A549 (cell line): ENCODE results near the gene MYRIP.

Experiments
- CEBPB ChIP-seq, 2 experiments: fragments of >200 bp in 1 of 2; sonication (Bioruptor Twin) in 1 of 2; formaldehyde crosslinking in 1 of 2; IDR thresholded peaks; 2 replicates each; pipeline ENCODE4 v1.6.1; 2012 to 2016
- JUN ChIP-seq, 2 experiments: fragments of >200 bp; sonication (Bioruptor Twin); formaldehyde crosslinking; IDR thresholded peaks; 2 replicates in 1 of 2; 3 replicates in 1 of 2; pipeline ENCODE4 v1.6.1; 2016 to 2017
- POLR2A ChIP-seq: IDR thresholded peaks from 2 replicates; pipeline ENCODE4 v1.6.1; 2012; ENCODE audit warnings: mild to moderate bottlenecking, low read length
- TF ChIP-seq, protein P1 (sequence below): fragments of >200 bp; sonication (Bioruptor Twin); formaldehyde crosslinking; IDR thresholded peaks from 3 replicates; pipeline ENCODE4 v1.5.1; 2016
- TF ChIP-seq, protein P2 (sequence below): fragments of 250-450 bp; sonication (Bioruptor Pico); IDR thresholded peaks from 2 replicates; pipeline ENCODE4 v1.5.0; 2021; ENCODE audit warnings: mild to moderate bottlenecking, moderate library complexity, borderline replicate concordance
- TF ChIP-seq, protein P3 (sequence below): IDR thresholded peaks from 2 replicates; pipeline ENCODE4 v1.6.1; 2012; ENCODE audit warnings: low read depth, borderline replicate concordance
- TF ChIP-seq, protein P4 (sequence below): fragments of >200 bp; sonication (Bioruptor Twin); formaldehyde crosslinking; IDR thresholded peaks from 2 replicates; pipeline ENCODE4 v1.6.1; 2016

- TF ChIP-seq CEBPB (IDR thresholded peaks at IDR 0.05), result no peak
- TF ChIP-seq, protein P1, sequence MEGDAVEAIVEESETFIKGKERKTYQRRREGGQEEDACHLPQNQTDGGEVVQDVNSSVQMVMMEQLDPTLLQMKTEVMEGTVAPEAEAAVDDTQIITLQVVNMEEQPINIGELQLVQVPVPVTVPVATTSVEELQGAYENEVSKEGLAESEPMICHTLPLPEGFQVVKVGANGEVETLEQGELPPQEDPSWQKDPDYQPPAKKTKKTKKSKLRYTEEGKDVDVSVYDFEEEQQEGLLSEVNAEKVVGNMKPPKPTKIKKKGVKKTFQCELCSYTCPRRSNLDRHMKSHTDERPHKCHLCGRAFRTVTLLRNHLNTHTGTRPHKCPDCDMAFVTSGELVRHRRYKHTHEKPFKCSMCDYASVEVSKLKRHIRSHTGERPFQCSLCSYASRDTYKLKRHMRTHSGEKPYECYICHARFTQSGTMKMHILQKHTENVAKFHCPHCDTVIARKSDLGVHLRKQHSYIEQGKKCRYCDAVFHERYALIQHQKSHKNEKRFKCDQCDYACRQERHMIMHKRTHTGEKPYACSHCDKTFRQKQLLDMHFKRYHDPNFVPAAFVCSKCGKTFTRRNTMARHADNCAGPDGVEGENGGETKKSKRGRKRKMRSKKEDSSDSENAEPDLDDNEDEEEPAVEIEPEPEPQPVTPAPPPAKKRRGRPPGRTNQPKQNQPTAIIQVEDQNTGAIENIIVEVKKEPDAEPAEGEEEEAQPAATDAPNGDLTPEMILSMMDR, result no peak
- no peak for TF ChIP-seq POLR2A
- TF ChIP-seq, protein P2, sequence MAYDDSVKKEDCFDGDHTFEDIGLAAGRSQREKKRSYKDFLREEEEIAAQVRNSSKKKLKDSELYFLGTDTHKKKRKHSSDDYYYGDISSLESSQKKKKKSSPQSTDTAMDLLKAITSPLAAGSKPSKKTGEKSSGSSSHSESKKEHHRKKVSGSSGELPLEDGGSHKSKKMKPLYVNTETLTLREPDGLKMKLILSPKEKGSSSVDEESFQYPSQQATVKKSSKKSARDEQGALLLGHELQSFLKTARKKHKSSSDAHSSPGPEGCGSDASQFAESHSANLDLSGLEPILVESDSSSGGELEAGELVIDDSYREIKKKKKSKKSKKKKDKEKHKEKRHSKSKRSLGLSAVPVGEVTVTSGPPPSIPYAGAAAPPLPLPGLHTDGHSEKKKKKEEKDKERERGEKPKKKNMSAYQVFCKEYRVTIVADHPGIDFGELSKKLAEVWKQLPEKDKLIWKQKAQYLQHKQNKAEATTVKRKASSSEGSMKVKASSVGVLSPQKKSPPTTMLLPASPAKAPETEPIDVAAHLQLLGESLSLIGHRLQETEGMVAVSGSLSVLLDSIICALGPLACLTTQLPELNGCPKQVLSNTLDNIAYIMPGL (CRISPR knock-in tag), result no peak
- TF ChIP-seq JUN (IDR thresholded peaks at IDR 0.05), result no peak
- TF ChIP-seq, protein P3, sequence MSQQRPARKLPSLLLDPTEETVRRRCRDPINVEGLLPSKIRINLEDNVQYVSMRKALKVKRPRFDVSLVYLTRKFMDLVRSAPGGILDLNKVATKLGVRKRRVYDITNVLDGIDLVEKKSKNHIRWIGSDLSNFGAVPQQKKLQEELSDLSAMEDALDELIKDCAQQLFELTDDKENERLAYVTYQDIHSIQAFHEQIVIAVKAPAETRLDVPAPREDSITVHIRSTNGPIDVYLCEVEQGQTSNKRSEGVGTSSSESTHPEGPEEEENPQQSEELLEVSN, result no peak
- TF ChIP-seq, protein P4, sequence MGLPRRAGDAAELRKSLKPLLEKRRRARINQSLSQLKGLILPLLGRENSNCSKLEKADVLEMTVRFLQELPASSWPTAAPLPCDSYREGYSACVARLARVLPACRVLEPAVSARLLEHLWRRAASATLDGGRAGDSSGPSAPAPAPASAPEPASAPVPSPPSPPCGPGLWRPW, result no peak
Measured at GRCh38 chr3:40068636-40069035, 259.2 kb downstream of the MYRIP start.
